Gastrocnemius medialis (tissue), 4 donors: Measurements from ENCODE around the gene SULT1A1.

Source experiments
- CTCF ChIP-seq, 5 experiments: fragments of 450-650 bp in 3 of 5; fragments of 200-600 bp in 2 of 5; sonication (generic) in 2 of 5; IDR thresholded peaks in 4 of 5; conservative IDR thresholded peaks in 1 of 5; 1 replicate in 4 of 5; 2 replicates in 1 of 5; pipeline ENCODE4 v1.5.1; 2016 to 2019; ENCODE audit warnings: antibody characterized with exemption in 5 of 5, mild to moderate bottlenecking in 3 of 5, moderate library complexity in 3 of 5
- POLR2A ChIP-seq, 2 donors: fragments of 450-650 bp; IDR thresholded peaks; one replicate each; pipeline ENCODE4 v1.6.1; 2017; ENCODE audit warnings: antibody characterized with exemption in 2 of 2, mild to moderate bottlenecking in 2 of 2, moderate library complexity in 2 of 2

GRCh38 chr16:28587386-28587785 lies 22.5 kb downstream of the SULT1A1 start:
- no peak for TF ChIP-seq CTCF (IDR thresholded peaks at IDR 0.05 in 4 of 5, conservative IDR thresholded peaks at IDR 0.05 in 1 of 5)
- TF ChIP-seq POLR2A (IDR thresholded peaks at IDR 0.05), result no peak
